Measurements from ENCODE around the gene GOLGA3.

DNA sequence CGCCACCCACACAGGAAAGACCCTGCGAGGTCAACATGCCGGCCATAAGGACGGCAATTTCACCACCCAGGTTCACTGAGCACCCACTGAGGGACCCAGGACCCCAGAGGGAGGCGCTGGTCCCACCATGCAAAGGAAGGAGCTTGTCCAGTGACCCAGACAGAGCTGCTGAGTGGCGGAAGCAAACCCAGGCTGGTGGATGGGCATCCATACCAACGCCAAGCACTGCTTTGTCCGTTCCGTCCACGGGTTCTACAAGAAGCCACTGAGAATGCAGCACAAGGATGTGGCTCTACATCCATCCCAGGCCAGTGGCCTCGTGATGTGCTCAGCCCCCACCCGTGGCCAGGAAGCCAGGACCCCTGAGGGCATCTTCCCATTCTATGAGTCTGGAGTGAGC, 23.8 kb upstream of the GOLGA3 start:
- TF ChIP-seq POLR2A (IDR thresholded peaks at IDR 0.05) (no peak), CTCF (IDR thresholded peaks at IDR 0.05) (no peak), EP300 (IDR thresholded peaks at IDR 0.05) (no peak)
